Gastrocnemius medialis (tissue), 4 donors: ENCODE measurements around the gene HYAL1. TPM values are rescaled to one million over a fixed set of nuclear protein-coding genes. Genes with fewer than 3 reads are reported as not detected.
"Not testable (repeated sequence)": the region's sequence is repeated elsewhere in the genome, so short reads cannot be mapped to it uniquely, and the experiment has no call there.

Experiments
- ATAC-seq, 2 donors: fragments of 150-250 bp; one replicate each; pipeline ENCODE4 v1.9.1; 2016
- DNase-seq, 2 donors: peaks; one replicate each; pipeline ENCODE4 v3.0.0-alpha.2; 2019
- H3K27ac ChIP-seq, 4 donors: fragments of 200-600 bp; sonication (generic); 1 replicate in 1 of 4; 2 replicates in 3 of 4; pipeline ENCODE4 v1.5.1; 2016 to 2018; ENCODE audit warnings: mild to moderate bottlenecking in 2 of 4, moderate library complexity in 1 of 4
- H3K27me3 ChIP-seq, 3 donors: fragments of 200-600 bp; sonication (generic) in 2 of 3; 1 replicate in 1 of 3; 2 replicates in 2 of 3; pipeline versions ENCODE4 v1.5.1 to v1.6.0; 2016 to 2019; ENCODE audit warnings: mild to moderate bottlenecking in 1 of 3, moderate library complexity in 1 of 3
- H3K36me3 ChIP-seq, 2 donors: fragments of 200-600 bp; sonication (generic) in 1 of 2; one replicate each; pipeline ENCODE4 v1.5.1; 2017 to 2018
- H3K4me1 ChIP-seq, 2 donors: fragments of 200-600 bp; sonication (generic) in 1 of 2; one replicate each; pipeline ENCODE4 v1.5.1; 2016 to 2017; ENCODE audit warnings: mild to moderate bottlenecking in 2 of 2
- H3K4me3 ChIP-seq, 4 donors: fragments of 200-600 bp; sonication (generic) in 3 of 4; 1 replicate in 1 of 4; 2 replicates in 3 of 4; pipeline ENCODE4 v1.5.1; 2016 to 2019; ENCODE audit warnings: mild to moderate bottlenecking in 2 of 4
- H3K9me3 ChIP-seq, 3 donors: fragments of 200-600 bp; sonication (generic) in 2 of 3; 1 replicate in 1 of 3; 2 replicates in 2 of 3; pipeline ENCODE4 v1.5.1; 2016 to 2019
- CTCF ChIP-seq, 5 experiments: fragments of 450-650 bp in 3 of 5; fragments of 200-600 bp in 2 of 5; sonication (generic) in 2 of 5; IDR thresholded peaks in 4 of 5; conservative IDR thresholded peaks in 1 of 5; 1 replicate in 4 of 5; 2 replicates in 1 of 5; pipeline ENCODE4 v1.5.1; 2016 to 2019; ENCODE audit warnings: antibody characterized with exemption in 5 of 5, mild to moderate bottlenecking in 3 of 5, moderate library complexity in 3 of 5
- POLR2A ChIP-seq, 2 donors: fragments of 450-650 bp; IDR thresholded peaks; one replicate each; pipeline ENCODE4 v1.6.1; 2017; ENCODE audit warnings: antibody characterized with exemption in 2 of 2, mild to moderate bottlenecking in 2 of 2, moderate library complexity in 2 of 2
- in situ Hi-C, 4 donors: fragments of 200-750 bp; cut with MboI; loops; one replicate each; pipeline versions ENCODE4 v1.15.0 to v1.8.0; 2017; ENCODE audit warnings: low sequenced_read_pairs in 4 of 4
- intact Hi-C: fragments of 100-400 bp; cut with DNase I; formaldehyde crosslinking; loops from one replicate; pipeline ENCODE4 v1.15.1; 2023; ENCODE audit warnings: low total_unique reads
- total RNA-seq, 4 donors: library from RNA; depleted of rRNA; stranded (reverse); fragments of >200 nt; gene quantifications; one replicate each; pipeline versions ENCODE4 v1.1.0 to v1.2.3, GENCODE V29; 2016

HYAL1 gene
- total RNA-seq, 4 donors from 2014 or later = 3.6 to 14.6 (median 9.1) TPM

DNA sequence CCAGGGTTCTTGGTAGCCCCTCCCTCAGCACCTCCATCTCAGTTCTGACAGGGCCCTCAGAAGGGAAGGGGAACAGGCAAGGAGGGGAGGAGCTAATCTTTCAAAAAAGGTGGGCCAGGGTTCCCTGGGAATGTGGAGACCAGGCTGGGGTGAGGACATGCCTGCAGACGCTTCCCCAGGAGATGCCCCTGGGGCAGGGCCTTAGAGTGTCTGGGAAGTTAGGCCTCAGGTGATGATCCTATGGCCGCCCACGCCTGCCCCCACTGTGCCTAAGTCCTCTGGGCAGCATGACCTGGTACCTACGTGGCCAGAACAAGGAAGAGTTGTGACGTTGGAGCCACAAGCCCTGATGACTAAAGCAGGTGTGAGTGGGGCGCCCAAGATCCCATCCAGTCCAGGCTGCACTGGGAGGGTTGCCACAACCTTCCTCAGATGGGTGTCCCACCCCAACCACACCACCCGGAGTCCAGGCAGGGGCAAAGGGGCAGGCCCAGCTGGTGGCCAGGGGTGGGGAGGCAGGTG lies 38.3 kb downstream of the HYAL1 start:
- in situ Hi-C loops (no loop called here), intact Hi-C loops (no loop called here)
- no peak overlapping the region for H3K4me3 ChIP-seq
- H3K27me3 ChIP-seq = no peaks in the 10 kb centered on the region
- no peaks in the 10 kb centered on the region for H3K36me3 ChIP-seq
- peak overlapping the region; percentile 71 to 90 (median 82) for H3K27ac ChIP-seq
- peaks cover 39 to 73% of the 10 kb centered on the region in 2 donors for H3K4me1 ChIP-seq
- DNase-seq (no peak), ATAC-seq (no peak)
- H3K9me3 ChIP-seq = no peaks in the 10 kb centered on the region
- no peak for TF ChIP-seq POLR2A (IDR thresholded peaks at IDR 0.05)
- no peak for TF ChIP-seq CTCF (IDR thresholded peaks at IDR 0.05 in 4 of 5, conservative IDR thresholded peaks at IDR 0.05 in 1 of 5)

- no peak for ATAC-seq
- H3K9me3 ChIP-seq = no peaks in the 10 kb centered on the region
- intact Hi-C loops (no loop called here), in situ Hi-C loops (no loop called here)
- H3K4me3 ChIP-seq = no peak overlapping the region
- H3K36me3 ChIP-seq = no peaks in the 10 kb centered on the region
- TF ChIP-seq POLR2A (IDR thresholded peaks at IDR 0.05) = no peak
- no peak for DNase-seq
- no peaks in the 10 kb centered on the region for H3K27me3 ChIP-seq
- peaks cover 43 to 71% of the 10 kb centered on the region in 2 donors for H3K4me1 ChIP-seq
- peak overlapping the region; percentile 71 to 90 (median 82) for H3K27ac ChIP-seq
Measured at GRCh38 chr3:50264383-50264963, 38.9 kb downstream of the HYAL1 start.

GRCh38 chr3:50263478-50264382 lies 39.6 kb downstream of the HYAL1 start:
- intact Hi-C loops = no loop called here
- H3K4me1 ChIP-seq = peaks cover 40 to 67% of the 10 kb centered on the region in 2 donors
- no peak for TF ChIP-seq CTCF (IDR thresholded peaks at IDR 0.05 in 4 of 5, conservative IDR thresholded peaks at IDR 0.05 in 1 of 5)
- no peak for TF ChIP-seq POLR2A (IDR thresholded peaks at IDR 0.05)

DNA sequence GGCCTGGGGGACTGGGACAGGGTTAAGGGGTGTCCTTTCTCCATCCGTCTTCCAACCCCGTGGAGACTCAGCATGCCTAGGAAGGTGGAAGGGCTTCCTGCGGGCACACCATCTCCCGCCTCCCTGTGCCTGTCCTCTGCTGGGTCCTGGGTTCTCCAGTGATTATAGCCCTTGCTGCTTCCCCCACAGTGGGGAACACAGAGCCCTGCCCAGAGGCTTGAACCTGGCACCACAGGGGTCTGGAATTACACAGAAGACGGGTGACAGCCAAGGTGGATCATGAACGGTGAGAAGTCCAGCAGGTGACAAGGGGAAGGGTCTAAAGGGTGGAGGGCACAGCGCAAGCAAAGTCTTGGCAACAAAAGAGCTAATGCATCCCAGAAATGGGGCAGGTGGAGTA lies 40.6 kb downstream of the HYAL1 start:
- DNase-seq = no peak
- intact Hi-C loops (no loop called here), in situ Hi-C loops (no loop called here)
- H3K36me3 ChIP-seq = peaks cover 0 to 9% of the 10 kb centered on the region in 2 donors
- H3K9me3 ChIP-seq = no peaks in the 10 kb centered on the region
- H3K27me3 ChIP-seq = no peaks in the 10 kb centered on the region
- TF ChIP-seq POLR2A (IDR thresholded peaks at IDR 0.05) = no peak
- no peak overlapping the region for H3K27ac ChIP-seq
- no peak for ATAC-seq
- H3K4me1 ChIP-seq = peaks cover 34 to 57% of the 10 kb centered on the region in 2 donors
- H3K4me3 ChIP-seq = no peak overlapping the region

More at GRCh38 chr3:50263478-50264382, 39.6 kb downstream of the HYAL1 start:
- no peak for DNase-seq
- no peak for ATAC-seq
- Histone ChIP-seq H3K27ac (peak overlapping the region; percentile 71 to 90 (median 82)), H3K27me3 (no peaks in the 10 kb centered on the region), H3K36me3 (no peaks in the 10 kb centered on the region), H3K4me3 (no peak overlapping the region), H3K9me3 (no peaks in the 10 kb centered on the region)
- in situ Hi-C loops = no loop called here

DNA sequence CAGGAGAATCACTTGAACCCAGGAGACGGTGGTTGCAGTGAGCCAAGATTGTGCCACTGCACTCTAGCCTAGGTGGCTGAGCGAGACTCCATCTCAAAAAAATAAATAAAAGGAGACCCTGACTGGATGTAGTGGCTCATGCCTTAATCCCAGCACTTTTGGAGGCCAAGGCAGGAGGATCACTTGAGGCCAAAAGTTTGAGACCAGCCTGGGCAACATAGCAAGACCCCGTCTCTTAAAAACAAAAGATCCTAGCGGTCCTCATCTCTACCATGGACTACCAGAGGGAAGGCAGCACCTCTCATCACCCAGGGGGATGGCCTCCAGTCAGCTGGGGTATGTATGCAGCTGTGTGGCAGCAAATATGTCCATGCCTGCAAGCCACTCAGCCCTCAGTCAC lies 41.2 kb downstream of the HYAL1 start:
- DNase-seq, in situ Hi-C loops, intact Hi-C loops, ATAC-seq, H3K27me3 ChIP-seq, H3K27ac ChIP-seq, H3K9me3 ChIP-seq, H3K4me3 ChIP-seq: not testable (repeated sequence)
- H3K4me1 ChIP-seq = peaks cover 30 to 52% of the 10 kb centered on the region in 2 donors
- peaks cover 0 to 15% of the 10 kb centered on the region in 2 donors for H3K36me3 ChIP-seq

DNA sequence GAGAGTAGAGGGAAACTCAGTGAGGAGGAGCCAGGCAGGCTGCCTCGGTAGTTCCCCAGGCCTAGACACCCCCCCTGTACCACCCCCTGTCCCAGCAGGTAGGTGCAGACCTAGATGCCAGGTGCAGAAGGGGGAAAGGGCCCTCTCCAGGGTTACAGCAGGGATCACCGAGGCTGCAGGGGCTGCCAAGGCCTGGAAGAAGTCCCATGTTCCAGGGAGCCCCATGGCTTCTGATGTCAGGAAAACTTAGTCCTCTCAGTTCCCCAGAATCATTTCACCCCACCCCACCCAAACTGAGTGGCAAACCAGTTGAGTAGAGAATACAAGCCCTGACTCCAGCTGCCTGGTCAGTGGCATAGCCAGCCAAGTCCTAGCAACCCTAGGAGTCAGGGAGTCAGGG lies 41.9 kb downstream of the HYAL1 start:
- ATAC-seq (no peak), DNase-seq (no peak)
- Histone ChIP-seq H3K4me1 (peaks cover 27 to 45% of the 10 kb centered on the region in 2 donors), H3K36me3 (peaks cover 0 to 22% of the 10 kb centered on the region in 2 donors), H3K27me3 (no peaks in the 10 kb centered on the region), H3K9me3 (no peaks in the 10 kb centered on the region), H3K4me3 (no peak overlapping the region), H3K27ac (peak overlapping the region; percentile 96 to 99 (median 98))
- intact Hi-C loops (loop anchor here (2.0 kb wide), 1 partner anchor 63 kb away; no protein-coding TSS in a partner anchor), in situ Hi-C loops (no loop called here)
- TF ChIP-seq POLR2A (IDR thresholded peaks at IDR 0.05) (no peak), CTCF (IDR thresholded peaks at IDR 0.05 in 4 of 5, conservative IDR thresholded peaks at IDR 0.05 in 1 of 5) (no peak)
